Liver (tissue), 9 donors: ENCODE measurements around the gene NAA30. TPM values are rescaled to one million over a fixed set of nuclear protein-coding genes. Genes with fewer than 3 reads are reported as not detected.

ENCODE experiments used
- DNase-seq: peaks from one replicate; pipeline ENCODE4 v3.0.0-alpha.2; 2017; ENCODE audit warnings: low spot score
- H3K27ac ChIP-seq, 2 donors: one replicate each; pipeline ENCODE4 v1.7.0; 2013; ENCODE audit warnings: inconsistent platforms in 2 of 2, low read length in 2 of 2, control low read depth in 1 of 2, low read depth in 1 of 2, mild to moderate bottlenecking in 1 of 2
- H3K27me3 ChIP-seq, 4 donors: one replicate each; pipeline versions ENCODE4 v1.6.1 to v1.7.0; 2013; ENCODE audit warnings: low read length in 3 of 4, inconsistent platforms in 1 of 4, mild to moderate bottlenecking in 1 of 4, moderate library complexity in 1 of 4; ENCODE audit not compliant: control insufficient read depth in 4 of 4, insufficient read depth in 4 of 4
- H3K36me3 ChIP-seq, 4 donors: one replicate each; pipeline versions ENCODE4 v1.6.1 to v1.7.0; 2013; ENCODE audit warnings: low read length in 3 of 4, mild to moderate bottlenecking in 3 of 4, low read depth in 1 of 4, moderate library complexity in 1 of 4; ENCODE audit not compliant: control insufficient read depth in 4 of 4, insufficient read depth in 3 of 4
- H3K4me1 ChIP-seq, 4 donors: one replicate each; pipeline versions ENCODE4 v1.6.1 to v1.7.0; 2013; ENCODE audit warnings: low read length in 3 of 4, mild to moderate bottlenecking in 3 of 4, moderate library complexity in 1 of 4; ENCODE audit not compliant: control insufficient read depth in 4 of 4, insufficient read depth in 4 of 4
- H3K4me3 ChIP-seq, 3 donors: one replicate each; pipeline versions ENCODE4 v1.6.1 to v1.7.0; 2013; ENCODE audit warnings: low read length in 3 of 3, control low read depth in 1 of 3, low read depth in 1 of 3, mild to moderate bottlenecking in 1 of 3
- H3K9ac ChIP-seq, 2 donors: one replicate each; pipeline ENCODE4 v1.7.0; 2013; ENCODE audit warnings: low read length in 2 of 2, mild to moderate bottlenecking in 2 of 2, moderate library complexity in 2 of 2, control low read depth in 1 of 2, low read depth in 1 of 2
- H3K9me3 ChIP-seq, 4 donors: one replicate each; pipeline versions ENCODE4 v1.6.1 to v1.7.0; 2013; ENCODE audit warnings: low read length in 3 of 4; ENCODE audit not compliant: control insufficient read depth in 4 of 4
- EGR1 ChIP-seq, 2 donors: IDR thresholded peaks; 2 replicates each; pipeline ENCODE4 v1.6.1; 2016 to 2018; ENCODE audit warnings: antibody characterized with exemption in 2 of 2, low read depth in 2 of 2
- FOXA2 ChIP-seq: IDR thresholded peaks from 2 replicates; pipeline ENCODE4 v1.6.1; 2016; ENCODE audit warnings: antibody characterized with exemption
- GABPA ChIP-seq, 2 donors: IDR thresholded peaks in 1 of 2; conservative IDR thresholded peaks in 1 of 2; 2 replicates each; pipeline ENCODE4 v1.6.1; 2016; ENCODE audit warnings: antibody characterized with exemption in 2 of 2, mild to moderate bottlenecking in 1 of 2, moderate library complexity in 1 of 2
- JUND ChIP-seq, 2 donors: IDR thresholded peaks; 2 replicates each; pipeline ENCODE4 v1.6.1; 2016; ENCODE audit warnings: antibody characterized with exemption in 2 of 2
- NR2F2 ChIP-seq: IDR thresholded peaks from 2 replicates; pipeline ENCODE4 v1.6.1; 2016; ENCODE audit warnings: antibody characterized with exemption
- RAD21 ChIP-seq, 2 donors: IDR thresholded peaks; 2 replicates each; pipeline ENCODE4 v1.6.1; 2016; ENCODE audit warnings: antibody characterized with exemption in 2 of 2, mild to moderate bottlenecking in 2 of 2
- RXRA ChIP-seq, 2 donors: IDR thresholded peaks; 2 replicates each; pipeline ENCODE4 v1.6.1; 2017 to 2018; ENCODE audit warnings: antibody characterized with exemption in 2 of 2, mild to moderate bottlenecking in 1 of 2
- TAF1 ChIP-seq: conservative IDR thresholded peaks from 2 replicates; pipeline ENCODE4 v1.6.1; 2016; ENCODE audit warnings: antibody characterized with exemption, mild to moderate bottlenecking
- WGBS: extraction: QIAGEN DNeasy Blood & Tissue Kit; methylation state at CpG from one replicate; pipeline ENCODE4 v1.1.7; 2013; 5-methylcytosine and 5-hydroxymethylcytosine counted together
- polyA plus RNA-seq, 2 donors: library from polyadenylated mRNA; stranded (reverse) in 1 of 2; unstranded in 1 of 2; fragments of 200-250 nt in 1 of 2; fragments of >200 nt in 1 of 2; fragmentation: Nextera tagmentation in 1 of 2; extraction: Ambion mirVana in 1 of 2; gene quantifications; one replicate each; pipeline versions ENCODE4 v1.2.1 to v1.2.3, GENCODE V29; 2013 to 2015
- total RNA-seq, 2 donors: library from RNA; depleted of rRNA; stranded (reverse); fragments of >200 nt; gene quantifications; one replicate each; pipeline ENCODE4 v1.2.3, GENCODE V29; 2014
- TF ChIP-seq, protein P1 (sequence below): IDR thresholded peaks from 2 replicates; pipeline ENCODE4 v1.6.1; 2016; ENCODE audit warnings: antibody characterized with exemption
- TF ChIP-seq, protein P2 (sequence below): IDR thresholded peaks from 2 replicates; pipeline ENCODE4 v1.6.1; 2016; ENCODE audit warnings: antibody characterized with exemption, mild to moderate bottlenecking
- donor health status: healthy.
- donor health status: healthy.
- donor health status: healthy.
- donor health status: healthy.
- donor health status: healthy.

The NAA30 gene
- total and polyA plus RNA-seq, 4 donors, result 5.8 to 19.1 (median 8.2) TPM

DNA sequence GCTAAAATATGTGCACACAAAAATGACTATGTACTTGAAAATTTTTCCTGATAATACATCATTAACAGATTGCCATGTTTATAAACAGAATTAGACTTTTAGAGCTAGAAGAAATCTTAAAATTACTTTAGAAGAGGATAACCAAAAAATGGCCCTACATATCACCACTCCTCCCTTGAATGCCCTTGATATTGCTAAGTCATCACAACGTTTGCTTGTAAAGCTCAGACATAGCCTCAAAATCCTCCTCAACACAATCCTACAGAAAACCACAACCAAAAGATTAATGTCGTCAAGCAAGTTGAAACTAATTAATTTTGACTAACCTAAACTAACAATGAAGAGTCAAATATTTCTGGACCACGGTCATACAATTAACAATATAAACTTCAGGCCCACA is 19.4 kb upstream of the NAA30 start:
- TF ChIP-seq FOXA2 (no peak), EGR1 (IDR thresholded peaks at IDR 0.05; ENCODE audit: low read depth in 2 of 2) (no peak)
- TF ChIP-seq, protein P1, sequence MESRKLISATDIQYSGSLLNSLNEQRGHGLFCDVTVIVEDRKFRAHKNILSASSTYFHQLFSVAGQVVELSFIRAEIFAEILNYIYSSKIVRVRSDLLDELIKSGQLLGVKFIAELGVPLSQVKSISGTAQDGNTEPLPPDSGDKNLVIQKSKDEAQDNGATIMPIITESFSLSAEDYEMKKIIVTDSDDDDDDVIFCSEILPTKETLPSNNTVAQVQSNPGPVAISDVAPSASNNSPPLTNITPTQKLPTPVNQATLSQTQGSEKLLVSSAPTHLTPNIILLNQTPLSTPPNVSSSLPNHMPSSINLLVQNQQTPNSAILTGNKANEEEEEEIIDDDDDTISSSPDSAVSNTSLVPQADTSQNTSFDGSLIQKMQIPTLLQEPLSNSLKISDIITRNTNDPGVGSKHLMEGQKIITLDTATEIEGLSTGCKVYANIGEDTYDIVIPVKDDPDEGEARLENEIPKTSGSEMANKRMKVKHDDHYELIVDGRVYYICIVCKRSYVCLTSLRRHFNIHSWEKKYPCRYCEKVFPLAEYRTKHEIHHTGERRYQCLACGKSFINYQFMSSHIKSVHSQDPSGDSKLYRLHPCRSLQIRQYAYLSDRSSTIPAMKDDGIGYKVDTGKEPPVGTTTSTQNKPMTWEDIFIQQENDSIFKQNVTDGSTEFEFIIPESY, result no peak
- WGBS, result 56% methylated on average over 3 of the region's 3 CpGs
- Histone ChIP-seq H3K27ac (no peak overlapping the region), H3K4me1 (no peaks in the 10 kb centered on the region), H3K4me3 (no peak overlapping the region), H3K9me3 (no peaks in the 10 kb centered on the region), H3K9ac (no peak overlapping the region), H3K27me3 (peaks cover 0 to 2% (median 0%) of the 10 kb centered on the region in 4 donors), H3K36me3 (no peaks in the 10 kb centered on the region)
- DNase-seq, result no peak

DNA sequence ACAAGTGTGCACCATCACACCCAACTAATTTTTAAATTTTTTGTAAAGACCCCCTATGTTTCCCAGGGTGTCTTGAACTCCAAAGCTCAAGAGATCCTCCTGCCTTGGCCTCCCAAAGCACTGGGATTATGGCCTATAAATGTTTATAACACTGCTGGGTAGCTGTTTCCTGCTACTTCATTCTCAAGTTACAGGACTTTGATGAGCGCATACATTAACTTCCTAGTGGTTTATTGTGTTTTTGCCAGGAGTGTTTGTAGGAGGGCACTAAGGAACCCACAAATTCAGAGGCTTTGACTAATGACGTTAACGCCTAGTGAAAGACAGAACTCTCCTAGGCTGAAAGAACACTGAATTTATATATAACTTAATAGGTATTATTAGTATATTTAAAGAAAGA is 15.2 kb upstream of the NAA30 start:
- Histone ChIP-seq H3K27ac (no peak overlapping the region), H3K4me1 (no peaks in the 10 kb centered on the region)

DNA sequence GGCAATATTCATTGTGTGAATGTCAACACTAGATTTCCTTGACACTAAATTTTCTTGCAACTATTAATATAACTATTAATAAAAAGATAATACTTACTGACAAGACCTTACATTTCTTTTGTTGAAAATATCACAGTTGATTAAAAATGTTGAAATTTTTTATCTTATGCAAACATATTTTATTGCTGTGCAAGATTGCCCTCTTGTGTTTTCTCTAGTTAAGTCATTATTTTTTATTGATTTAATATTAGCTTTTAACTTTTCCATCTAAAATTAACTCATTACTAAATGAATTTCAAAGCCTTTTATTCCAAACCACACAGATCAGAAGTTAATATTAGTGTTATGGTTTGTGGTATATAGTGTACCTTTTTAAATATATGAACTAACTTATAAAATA is 11.7 kb upstream of the NAA30 start:
- H3K27me3 ChIP-seq, result no peaks in the 10 kb centered on the region
- H3K4me1 ChIP-seq, result no peaks in the 10 kb centered on the region
- TF ChIP-seq RAD21 (IDR thresholded peaks at IDR 0.05) (peak; percentile 42 to 49), RXRA (IDR thresholded peaks at IDR 0.05) (no peak)
- no peak overlapping the region for H3K27ac ChIP-seq
- H3K9me3 ChIP-seq, result no peaks in the 10 kb centered on the region
- no peak overlapping the region for H3K9ac ChIP-seq
- DNase-seq, result no peak
- H3K36me3 ChIP-seq, result no peaks in the 10 kb centered on the region
- H3K4me3 ChIP-seq, result no peak overlapping the region

More for the DNA sequence above, 15.2 kb upstream of the NAA30 start:
- no peaks in the 10 kb centered on the region for H3K27me3 ChIP-seq
- H3K4me3 ChIP-seq, result no peak overlapping the region
- no peaks in the 10 kb centered on the region for H3K36me3 ChIP-seq
- H3K9me3 ChIP-seq, result no peaks in the 10 kb centered on the region
- no peak for DNase-seq
- WGBS, result 89% methylated on average over 3 of the region's 3 CpGs
- H3K9ac ChIP-seq, result no peak overlapping the region
- TF ChIP-seq NR2F2 (no peak), TAF1 (no peak)
- TF ChIP-seq, protein P2, sequence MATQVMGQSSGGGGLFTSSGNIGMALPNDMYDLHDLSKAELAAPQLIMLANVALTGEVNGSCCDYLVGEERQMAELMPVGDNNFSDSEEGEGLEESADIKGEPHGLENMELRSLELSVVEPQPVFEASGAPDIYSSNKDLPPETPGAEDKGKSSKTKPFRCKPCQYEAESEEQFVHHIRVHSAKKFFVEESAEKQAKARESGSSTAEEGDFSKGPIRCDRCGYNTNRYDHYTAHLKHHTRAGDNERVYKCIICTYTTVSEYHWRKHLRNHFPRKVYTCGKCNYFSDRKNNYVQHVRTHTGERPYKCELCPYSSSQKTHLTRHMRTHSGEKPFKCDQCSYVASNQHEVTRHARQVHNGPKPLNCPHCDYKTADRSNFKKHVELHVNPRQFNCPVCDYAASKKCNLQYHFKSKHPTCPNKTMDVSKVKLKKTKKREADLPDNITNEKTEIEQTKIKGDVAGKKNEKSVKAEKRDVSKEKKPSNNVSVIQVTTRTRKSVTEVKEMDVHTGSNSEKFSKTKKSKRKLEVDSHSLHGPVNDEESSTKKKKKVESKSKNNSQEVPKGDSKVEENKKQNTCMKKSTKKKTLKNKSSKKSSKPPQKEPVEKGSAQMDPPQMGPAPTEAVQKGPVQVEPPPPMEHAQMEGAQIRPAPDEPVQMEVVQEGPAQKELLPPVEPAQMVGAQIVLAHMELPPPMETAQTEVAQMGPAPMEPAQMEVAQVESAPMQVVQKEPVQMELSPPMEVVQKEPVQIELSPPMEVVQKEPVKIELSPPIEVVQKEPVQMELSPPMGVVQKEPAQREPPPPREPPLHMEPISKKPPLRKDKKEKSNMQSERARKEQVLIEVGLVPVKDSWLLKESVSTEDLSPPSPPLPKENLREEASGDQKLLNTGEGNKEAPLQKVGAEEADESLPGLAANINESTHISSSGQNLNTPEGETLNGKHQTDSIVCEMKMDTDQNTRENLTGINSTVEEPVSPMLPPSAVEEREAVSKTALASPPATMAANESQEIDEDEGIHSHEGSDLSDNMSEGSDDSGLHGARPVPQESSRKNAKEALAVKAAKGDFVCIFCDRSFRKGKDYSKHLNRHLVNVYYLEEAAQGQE, result no peak

DNA sequence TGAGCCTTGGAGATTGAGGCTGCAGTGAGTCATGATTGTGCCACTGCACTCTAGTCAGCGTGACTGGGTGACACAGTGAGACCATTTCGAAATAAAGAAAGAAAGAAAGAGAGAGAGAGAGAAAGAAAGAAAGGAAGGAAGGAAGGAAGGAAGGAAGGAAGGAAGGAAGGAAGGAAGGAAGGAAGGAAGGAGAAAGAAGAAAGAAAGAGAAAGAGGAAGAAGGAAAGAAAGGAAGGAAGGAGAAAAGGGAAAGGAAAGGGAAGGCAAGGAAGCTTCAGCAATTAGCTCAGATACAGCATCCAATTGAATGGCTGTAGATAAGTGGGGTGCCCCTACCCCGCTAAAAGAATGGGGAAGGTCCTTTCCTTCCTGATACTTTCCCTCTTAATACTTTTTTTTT is 9.5 kb upstream of the NAA30 start:
- no peak for DNase-seq
- 87% methylated on average over 3 of the region's 3 CpGs for WGBS
- Histone ChIP-seq H3K4me3 (no peak overlapping the region), H3K36me3 (no peaks in the 10 kb centered on the region), H3K9me3 (no peaks in the 10 kb centered on the region), H3K27ac (no peak overlapping the region), H3K4me1 (no peaks in the 10 kb centered on the region), H3K9ac (no peak overlapping the region), H3K27me3 (no peaks in the 10 kb centered on the region)
- TF ChIP-seq GABPA (IDR thresholded peaks at IDR 0.05 in 1 of 2, conservative IDR thresholded peaks at IDR 0.05 in 1 of 2) (no peak), JUND (IDR thresholded peaks at IDR 0.05) (no peak)
